NCI-H69 (cell line): Measurements from ENCODE around the gene C10orf71.

Source experiments
- DNase-seq: peaks from one replicate; lab custom pipeline; 2025; lab: John Stamatoyannopoulos, UW

C10orf71 gene

DNA sequence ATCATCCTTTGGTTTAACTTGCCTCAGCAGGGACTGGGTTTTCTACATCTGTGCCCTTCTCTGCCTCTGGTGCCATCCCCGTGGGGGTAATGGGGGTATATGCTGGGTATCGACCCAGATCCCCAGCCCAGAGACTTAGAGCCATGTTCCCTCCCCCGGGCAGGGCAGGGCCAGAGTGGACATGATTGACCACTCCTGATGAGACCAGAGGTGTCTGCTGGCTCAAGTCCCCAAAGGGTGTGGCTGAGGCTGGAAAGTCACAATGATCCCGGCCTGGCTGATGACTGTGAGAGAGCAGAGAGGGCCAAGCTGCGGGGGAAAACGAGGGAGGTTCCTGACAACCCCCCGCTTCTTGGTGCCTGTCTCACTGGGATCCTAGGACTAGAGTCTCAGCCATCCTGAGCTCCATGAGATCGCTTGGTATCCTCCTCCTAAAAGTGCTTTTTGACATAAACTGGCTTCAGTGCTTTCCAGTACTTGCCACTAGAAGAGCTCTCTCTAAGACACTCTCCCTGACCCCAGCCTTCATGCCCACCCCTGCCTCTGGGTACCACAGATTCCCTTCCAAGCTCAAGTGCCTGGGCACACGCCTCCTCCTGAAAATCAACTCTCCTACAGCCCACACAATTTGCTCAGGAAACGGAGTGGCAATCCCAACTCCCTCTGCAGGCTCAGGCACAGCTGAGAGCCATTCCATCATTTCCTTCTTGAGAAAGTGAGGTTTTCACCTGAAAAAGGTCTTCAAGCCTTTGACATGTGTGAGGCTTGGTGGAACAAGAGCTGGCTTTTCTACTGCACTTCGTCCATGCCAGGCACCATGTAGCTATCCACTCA is 63.0 kb downstream of the C10orf71 start:
- DNase-seq = no peak

DNA sequence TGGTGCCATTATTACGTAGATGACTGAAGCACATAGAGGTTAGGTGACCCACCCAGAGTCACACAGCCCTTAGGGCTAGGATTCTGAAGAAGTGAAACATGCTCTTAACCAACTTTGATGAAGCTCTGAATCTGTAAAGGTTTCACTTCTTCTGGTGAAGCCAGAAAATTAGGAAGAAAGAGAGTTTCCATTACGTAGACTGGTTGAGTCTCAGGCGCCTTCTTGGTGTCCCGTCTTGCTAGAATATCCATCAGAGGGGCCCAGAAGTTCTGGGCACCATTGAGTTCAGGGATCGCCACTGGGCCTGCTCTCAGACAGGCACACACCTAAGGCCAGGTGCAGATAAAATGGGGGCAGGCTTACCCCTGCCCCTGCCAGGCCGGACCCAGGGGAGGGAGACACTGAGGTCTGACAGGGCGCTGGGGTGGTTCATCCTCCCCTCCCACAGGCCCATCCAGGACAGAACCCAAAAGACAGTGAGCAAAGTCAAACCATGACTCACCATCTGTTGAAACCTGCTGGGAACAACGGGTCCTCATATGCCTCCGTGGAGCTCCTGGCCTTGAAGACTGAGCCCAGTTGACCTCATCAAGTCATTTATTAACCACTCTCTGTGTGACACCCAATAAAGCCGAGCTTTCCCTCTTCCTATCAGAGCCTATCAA is 63.8 kb downstream of the C10orf71 start:
- no peak for DNase-seq

DNA sequence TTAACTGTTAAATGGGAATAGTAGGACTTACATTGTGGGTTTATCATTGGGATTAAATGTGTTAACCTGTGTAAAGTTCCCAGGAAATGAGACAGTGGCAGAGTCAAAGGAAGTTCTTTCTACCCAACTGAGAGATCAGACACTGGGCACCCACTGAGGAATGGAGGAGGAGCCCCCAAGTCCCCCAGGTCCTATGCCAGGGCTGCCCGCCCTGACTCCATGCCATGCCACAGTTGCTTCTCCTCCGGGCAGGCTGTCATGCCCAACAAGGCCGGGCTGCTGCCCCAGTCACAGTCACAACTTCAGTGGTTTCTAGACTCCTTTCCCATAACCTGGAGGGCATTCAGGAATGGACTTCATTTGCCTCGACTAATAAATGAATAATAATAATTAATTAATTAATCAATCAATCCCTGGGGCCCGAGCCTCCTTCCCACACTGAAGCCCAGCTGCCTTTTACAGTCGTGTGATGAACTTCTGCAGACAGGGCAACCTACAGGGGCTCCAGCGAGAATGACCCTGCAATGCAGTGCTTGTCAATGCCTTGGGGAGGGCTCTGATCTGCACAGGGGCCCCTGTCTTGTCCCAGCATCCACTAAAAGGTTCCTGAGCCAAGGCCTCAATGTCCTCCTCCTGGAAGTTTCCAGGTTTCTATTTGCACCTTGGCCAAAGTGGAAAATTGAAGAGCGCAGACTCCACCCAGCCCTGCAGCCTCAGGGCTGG is 64.5 kb downstream of the C10orf71 start:
- DNase-seq = peak; percentile 20

DNA sequence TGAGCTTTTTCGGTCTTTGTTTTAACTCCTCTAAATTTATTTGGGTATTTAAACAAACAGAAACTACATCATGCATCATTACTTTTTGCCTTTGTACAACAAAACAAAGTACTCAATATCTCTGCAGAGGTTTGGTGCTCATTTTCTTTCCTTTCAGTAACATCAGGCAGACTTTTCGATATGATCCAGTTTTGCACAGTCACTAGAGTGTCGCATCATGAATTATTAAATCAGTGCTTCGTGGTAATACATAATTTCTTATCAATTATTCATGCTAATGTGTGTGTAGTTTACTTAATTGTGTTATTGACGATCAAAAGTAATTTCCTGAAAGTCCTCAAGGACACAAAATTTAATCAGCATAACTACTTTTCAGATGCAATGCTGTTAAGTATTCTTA is 65.1 kb downstream of the C10orf71 start:
- no peak for DNase-seq

DNA sequence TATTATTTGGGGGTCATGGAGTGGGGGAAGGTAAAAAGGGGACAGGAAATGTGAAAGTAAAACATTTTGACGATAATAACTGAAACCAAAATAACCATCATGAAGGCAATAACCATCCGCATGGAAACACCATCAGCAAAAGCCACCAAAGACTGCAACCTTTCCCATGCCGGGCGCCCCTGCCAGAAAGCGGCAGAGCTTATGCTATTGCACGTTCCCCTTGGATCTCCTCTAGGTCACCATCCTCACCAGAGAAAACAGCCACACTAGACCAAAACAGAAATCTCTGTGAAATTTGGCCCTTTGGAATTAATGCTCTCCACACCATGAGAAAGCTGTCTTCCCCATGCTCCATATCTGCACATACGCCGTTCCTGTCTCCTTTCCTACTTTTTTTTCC is 65.8 kb downstream of the C10orf71 start:
- no peak for DNase-seq

DNA sequence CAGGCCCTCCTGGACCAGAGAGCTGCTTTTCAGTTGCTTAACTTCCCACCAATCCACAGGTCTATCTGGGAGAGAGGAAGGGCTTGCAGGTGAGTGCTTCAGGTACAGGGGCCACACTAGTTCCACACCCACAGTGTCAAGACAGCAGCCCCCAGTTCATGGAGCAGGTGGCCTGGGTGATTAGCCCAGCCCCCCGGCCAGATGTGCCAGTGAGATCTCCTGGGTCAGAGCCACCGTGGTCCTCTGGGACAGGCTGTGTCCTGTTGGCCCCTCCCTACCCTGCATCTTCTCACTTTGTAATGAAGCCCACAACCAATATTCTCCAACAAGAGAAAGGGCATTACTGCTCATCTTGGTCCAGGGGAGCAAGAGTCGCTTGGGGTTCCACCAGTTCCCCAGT is 66.3 kb downstream of the C10orf71 start:
- DNase-seq = no peak

DNA sequence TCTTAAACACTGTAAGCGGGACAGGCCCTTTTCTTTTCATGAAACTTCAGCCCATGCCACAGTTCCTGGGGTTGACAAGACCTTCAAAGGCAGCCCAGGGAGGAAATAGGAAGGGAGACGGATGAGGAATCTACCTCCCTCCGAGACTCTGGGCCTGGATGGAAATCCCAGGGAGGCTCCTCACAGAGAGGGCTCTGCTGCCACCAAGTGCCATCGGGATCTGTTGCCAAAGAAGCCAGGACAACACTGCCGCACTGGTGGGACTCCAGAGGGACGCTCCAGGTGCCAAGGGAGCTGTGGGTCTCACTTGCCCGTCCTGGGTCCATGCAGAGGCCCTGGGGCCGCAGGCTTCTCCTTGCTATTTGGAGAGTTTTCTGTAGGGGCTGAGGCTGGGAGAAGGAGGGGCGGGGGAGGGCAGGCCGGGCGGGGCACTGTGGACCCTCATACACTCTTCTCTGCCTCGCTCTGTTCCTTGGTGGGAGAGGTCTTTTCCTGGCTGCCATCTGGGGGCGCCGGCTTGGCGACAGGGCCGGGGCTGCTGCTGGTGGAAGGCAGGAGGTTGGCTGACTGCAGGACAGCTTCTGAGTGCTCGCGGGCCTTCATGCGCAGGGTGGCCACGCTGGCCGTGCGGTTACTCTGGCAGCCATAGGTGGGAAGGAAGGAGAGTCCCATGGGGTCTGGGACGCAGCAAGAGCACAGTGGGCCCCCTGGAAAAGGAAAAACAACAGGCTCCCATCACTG is 66.9 kb downstream of the C10orf71 start:
- DNase-seq = no peak

DNA sequence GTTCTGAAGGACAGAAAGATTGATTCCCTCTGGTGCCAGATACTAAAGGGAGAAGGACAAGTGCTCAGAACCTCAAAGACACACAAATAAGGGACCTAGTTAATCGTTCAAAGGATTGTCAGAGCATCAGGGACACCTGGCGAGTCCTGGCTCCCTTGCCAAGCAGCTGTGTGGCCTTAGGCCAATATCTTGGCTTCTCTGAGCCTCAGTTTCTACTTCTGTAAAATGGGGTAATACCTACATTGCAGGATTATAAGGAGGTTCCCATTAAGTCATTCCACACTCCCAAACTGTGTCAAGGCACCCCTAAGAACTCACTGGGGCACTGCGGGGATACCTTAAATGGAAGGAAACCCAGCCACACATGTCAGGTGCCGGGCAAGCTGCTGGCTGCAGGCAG is 67.5 kb downstream of the C10orf71 start:
- no peak for DNase-seq

DNA sequence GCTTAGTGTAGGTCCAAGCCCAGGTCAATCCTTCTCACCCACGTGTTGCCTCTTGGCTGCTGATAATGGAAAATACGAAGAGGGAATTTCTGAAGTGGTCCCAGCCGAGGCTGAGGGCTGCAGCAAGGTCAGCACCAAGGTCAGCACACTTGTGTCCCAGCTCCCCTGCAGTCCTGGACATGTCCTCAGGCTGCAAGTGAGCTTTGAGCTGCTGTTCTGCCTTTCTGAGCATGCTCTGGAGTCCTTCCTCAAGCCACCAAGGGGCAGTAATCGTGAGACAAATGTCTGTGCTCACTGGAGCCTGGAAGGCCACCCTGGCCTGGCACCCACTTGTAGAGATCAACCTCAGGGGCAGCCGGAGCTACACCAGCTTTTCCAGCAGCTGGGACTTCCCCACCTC is 68.6 kb downstream of the C10orf71 start:
- DNase-seq = no peak

DNA sequence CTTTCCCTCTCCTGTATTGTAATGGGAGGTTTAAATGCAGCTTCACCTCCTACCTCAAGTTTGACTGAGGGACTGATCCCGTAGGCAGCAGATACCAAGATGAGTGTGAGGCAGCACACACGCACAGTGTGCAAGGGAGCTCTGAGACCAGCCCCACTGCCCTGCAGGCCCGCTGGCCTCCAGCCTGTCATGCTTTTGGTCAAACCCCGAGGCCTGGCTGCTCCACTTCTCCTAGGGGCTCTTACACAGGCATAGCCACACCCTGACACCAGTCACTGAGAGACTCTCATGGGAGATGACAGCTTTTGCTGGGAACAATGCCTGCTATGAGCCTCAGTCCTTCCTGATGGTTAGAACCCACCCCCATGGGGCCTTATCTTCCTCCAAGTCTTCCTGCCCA is 69.3 kb downstream of the C10orf71 start:
- no peak for DNase-seq

DNA sequence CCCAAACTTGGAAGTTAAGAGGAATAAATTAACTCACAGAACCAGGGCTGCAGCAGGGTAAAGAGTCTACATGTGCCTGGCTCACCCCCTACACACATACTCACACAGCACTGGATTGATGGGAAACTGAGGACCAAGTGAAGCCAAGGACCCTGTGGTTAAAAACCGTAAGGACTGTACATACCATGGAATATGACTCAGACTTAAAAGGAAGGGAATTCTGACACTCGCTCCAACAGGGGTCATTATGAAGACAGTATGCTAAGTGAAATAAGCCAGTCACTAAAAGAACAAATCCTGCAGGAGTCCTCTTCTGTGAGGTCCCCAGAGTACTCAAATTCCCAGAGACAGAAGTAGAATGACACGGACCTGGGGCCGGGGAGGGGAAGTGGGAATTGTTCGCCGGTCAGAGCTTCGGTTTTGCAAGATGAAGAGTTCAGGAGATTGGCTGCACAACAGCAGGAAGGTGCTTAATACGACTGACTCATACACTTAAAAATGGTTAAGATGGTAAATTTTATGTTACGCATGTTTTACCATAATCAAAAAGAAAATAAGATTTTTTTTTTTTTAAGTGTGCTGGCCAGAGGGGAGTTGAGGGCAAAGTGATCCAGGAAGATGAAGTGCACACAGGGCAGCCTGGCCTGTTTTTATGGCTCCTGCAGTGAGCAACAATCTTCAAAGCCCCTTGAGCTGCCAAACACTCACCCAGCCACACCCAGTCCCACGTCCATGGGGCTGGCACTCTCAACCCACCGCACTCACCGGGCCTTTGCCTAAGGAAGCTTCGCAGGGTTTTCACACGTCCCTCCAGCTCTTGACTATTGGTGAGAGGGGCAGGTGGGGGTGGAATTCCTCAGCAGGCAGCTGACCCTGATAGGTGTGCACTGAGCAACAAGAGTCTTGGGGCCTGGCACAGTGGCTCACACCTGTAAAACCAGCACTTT is 70.5 kb downstream of the C10orf71 start:
- no peak for DNase-seq

DNA sequence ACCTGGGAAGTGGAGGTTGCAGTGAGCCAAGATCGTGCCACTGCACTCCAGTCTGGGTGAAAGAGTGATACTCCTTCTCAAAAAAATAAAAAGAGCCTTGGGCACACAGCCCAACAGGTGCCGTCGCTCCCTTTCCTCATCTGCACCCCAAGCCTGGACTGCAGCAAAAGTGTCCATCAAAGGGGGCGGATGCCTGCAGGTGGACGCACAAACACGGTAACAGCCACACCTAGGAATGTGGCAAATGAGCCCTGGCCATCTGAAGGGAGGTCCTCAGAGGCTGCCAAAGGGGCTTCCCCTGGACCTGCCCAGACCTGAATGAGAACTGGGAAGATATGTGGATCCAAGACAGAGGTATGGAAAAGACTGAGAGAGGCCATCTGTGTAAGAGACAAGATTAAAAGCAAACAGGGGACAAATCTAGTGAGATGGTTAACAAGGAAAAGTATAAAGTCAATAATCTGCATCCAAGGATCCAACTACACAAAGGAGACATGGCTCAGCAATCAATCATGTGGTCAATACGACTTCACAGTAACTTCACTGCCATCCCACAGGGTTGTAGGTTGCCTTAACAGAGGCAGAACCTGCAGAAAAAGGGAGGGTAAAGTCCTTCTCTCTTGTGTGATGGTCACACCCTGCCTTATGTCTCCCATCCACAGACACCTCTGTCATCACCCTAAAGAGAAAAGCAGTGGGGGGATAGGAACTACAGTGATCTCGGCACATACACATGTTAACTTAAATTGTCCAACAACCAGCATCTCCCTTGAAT is 71.5 kb downstream of the C10orf71 start:
- DNase-seq = no peak

DNA sequence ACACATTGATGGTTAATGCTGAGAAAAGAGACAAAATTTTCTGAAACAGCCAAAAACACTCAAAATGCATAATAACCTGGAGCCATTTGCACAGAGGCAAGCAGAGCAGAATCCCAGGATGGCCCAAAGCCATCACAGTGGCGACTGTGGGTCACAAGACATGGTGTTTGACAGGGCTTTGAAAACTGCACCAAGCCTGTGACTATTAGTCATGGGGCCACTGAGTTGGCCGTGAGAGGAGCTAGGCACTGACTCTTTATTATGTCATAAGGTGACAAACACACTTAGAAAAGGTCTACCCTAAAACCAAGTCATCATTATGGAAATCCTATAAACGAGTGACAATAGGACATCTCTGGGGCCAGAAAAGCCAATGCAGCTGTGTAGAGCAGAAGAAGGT is 73.0 kb downstream of the C10orf71 start:
- DNase-seq = no peak

DNA sequence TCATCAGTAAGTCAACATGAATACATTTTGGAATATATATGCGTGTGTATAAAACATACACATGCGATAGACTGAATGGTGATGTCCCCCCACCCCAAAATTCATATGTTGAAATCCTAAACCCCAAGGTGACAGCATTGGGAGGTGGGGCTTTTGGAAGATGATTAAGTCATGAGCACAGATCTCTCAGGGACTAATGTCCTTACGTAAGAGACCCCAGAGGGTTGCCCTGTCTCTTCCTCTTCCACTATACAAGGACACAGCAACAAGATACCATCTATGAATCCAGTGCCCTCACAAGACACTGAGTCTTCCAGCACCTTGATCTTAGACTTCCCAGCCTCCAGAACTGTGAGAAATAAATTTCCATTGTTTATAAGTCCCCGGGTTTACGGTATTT is 74.4 kb downstream of the C10orf71 start:
- no peak for DNase-seq

DNA sequence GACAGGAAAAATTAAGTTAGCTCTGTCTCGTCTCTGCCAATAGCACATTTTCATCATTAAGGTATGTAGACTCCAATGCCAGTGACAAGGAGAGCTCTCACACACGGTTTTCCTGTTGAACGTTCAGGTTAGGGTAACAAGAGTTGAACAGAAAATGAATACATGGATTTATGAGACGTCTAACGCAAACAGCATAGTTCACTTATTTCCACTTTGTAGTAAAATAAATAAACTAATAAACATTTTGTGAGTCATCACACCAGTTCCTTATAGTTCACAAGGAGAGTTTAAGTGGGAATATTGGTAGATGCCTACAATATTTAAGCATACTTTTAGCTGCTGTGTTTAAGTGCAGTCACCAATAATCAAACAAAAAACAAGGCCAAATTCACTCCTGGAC is 75.8 kb downstream of the C10orf71 start:
- no peak for DNase-seq

DNA sequence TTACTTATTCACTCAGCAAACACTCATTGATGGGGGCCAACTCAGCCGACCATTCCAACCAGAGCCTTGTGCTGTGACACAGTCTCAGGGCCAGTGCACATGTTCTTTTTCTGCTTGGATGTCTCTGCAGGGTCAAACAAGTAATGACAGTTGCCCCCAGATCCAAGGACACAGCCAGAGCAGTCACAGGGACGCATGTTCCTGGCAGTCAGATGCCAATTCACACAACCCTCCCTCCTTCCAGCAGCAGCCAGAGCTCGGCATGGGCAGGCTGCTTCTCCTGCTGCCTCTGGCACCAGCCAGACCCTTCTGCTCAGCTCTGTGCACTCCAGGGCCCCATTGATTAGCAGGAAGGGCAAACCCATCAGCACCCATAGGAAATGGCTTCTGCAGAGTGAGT is 76.6 kb downstream of the C10orf71 start:
- no peak for DNase-seq
